HEK293 (cell line): ENCODE measurements around the gene CWC22.
A peak's percentile ranks its signal among the peaks of the same experiment; 100 is the strongest.

Experiments
- CTCF ChIA-PET: fragments of 350-600 bp; formaldehyde crosslinking; extraction: SDS; loops from one replicate; lab custom pipeline; 2021; ENCODE audit warnings: antibody characterized with exemption; lab: Yijun Ruan, JAX
- POLR2A ChIA-PET: fragments of 300-600 bp; formaldehyde crosslinking; extraction: SDS; loops from one replicate; lab custom pipeline; 2020; ENCODE audit warnings: antibody characterized with exemption, inconsistent platforms; lab: Yijun Ruan, JAX
- H3K27ac ChIP-seq: fragments of 200-500 bp; sonication (Bioruptor generic); 2 replicates; pipeline ENCODE4 v1.5.1; 2014; ENCODE audit warnings: low read depth, low read length, control low read depth, inconsistent platforms; ENCODE audit errors: extremely low read depth
- H3K36me3 ChIP-seq, 2 experiments: fragments of 200-500 bp in 1 of 2; sonication (Bioruptor generic) in 1 of 2; 1 replicate in 1 of 2; 2 replicates in 1 of 2; pipeline ENCODE4 v1.5.1; 2014 to 2017; ENCODE audit warnings: inconsistent platforms in 2 of 2, low read length in 2 of 2; ENCODE audit not compliant: control insufficient read depth in 2 of 2, insufficient read depth in 1 of 2
- H3K4me1 ChIP-seq: fragments of 200-500 bp; sonication (Bioruptor generic); 2 replicates; pipeline ENCODE4 v1.5.1; 2014; ENCODE audit warnings: mild to moderate bottlenecking, low read length, inconsistent platforms; ENCODE audit not compliant: control insufficient read depth, insufficient read depth
- H3K4me3 ChIP-seq: 2 replicates; pipeline ENCODE4 v1.5.1; 2011; ENCODE audit warnings: low read depth, mild to moderate bottlenecking, control low read depth, low read length, moderate library complexity
- H3K9me3 ChIP-seq: fragments of 200-500 bp; sonication (Bioruptor generic); 2 replicates; pipeline ENCODE4 v1.5.1; 2014; ENCODE audit warnings: low read depth, low read length, inconsistent platforms; ENCODE audit not compliant: control insufficient read depth, insufficient read depth
- PRDM6 ChIP-seq: fragments of 450-650 bp; formaldehyde crosslinking; IDR thresholded peaks from 2 replicates; pipeline ENCODE4 v1.5.1; 2017; ENCODE audit warnings: missing biosample characterization, missing genetic modification characterization
- REST ChIP-seq: fragments of 450-650 bp; formaldehyde crosslinking; IDR thresholded peaks from 2 replicates; pipeline ENCODE4 v1.5.1; 2016; ENCODE audit warnings: missing biosample characterization, missing genetic modification characterization
- ZBTB21 ChIP-seq: fragments of 450-650 bp; formaldehyde crosslinking; IDR thresholded peaks from 2 replicates; pipeline ENCODE4 v1.5.1; 2017; ENCODE audit warnings: missing biosample characterization, missing genetic modification characterization
- ZNF133 ChIP-seq: fragments of 450-650 bp; formaldehyde crosslinking; IDR thresholded peaks from 2 replicates; pipeline ENCODE4 v1.5.1; 2016; ENCODE audit warnings: missing biosample characterization, missing genetic modification characterization
- ZNF140 ChIP-seq: fragments of 450-650 bp; formaldehyde crosslinking; IDR thresholded peaks from 2 replicates; pipeline ENCODE4 v1.5.1; 2016; ENCODE audit warnings: missing biosample characterization, missing genetic modification characterization
- ZNF169 ChIP-seq: fragments of 450-650 bp; formaldehyde crosslinking; IDR thresholded peaks from 2 replicates; pipeline ENCODE4 v1.5.1; 2016; ENCODE audit warnings: missing biosample characterization, missing genetic modification characterization
- ZNF2 ChIP-seq: fragments of 450-650 bp; formaldehyde crosslinking; IDR thresholded peaks from 2 replicates; pipeline ENCODE4 v1.5.1; 2016; ENCODE audit warnings: missing biosample characterization, missing genetic modification characterization
- ZNF202 ChIP-seq: fragments of 450-650 bp; formaldehyde crosslinking; IDR thresholded peaks from 2 replicates; pipeline ENCODE4 v1.5.1; 2016; ENCODE audit warnings: missing biosample characterization, missing genetic modification characterization, borderline replicate concordance
- ZNF211 ChIP-seq: fragments of 450-650 bp; formaldehyde crosslinking; IDR thresholded peaks from 2 replicates; pipeline ENCODE4 v1.5.1; 2016; ENCODE audit warnings: low read depth, missing biosample characterization, missing genetic modification characterization
- ZNF223 ChIP-seq: fragments of 450-650 bp; formaldehyde crosslinking; IDR thresholded peaks from 2 replicates; pipeline ENCODE4 v1.5.1; 2016; ENCODE audit warnings: missing biosample characterization, missing genetic modification characterization
- ZNF302 ChIP-seq: fragments of 450-650 bp; formaldehyde crosslinking; IDR thresholded peaks from 2 replicates; pipeline ENCODE4 v1.5.1; 2016; ENCODE audit warnings: missing biosample characterization, missing genetic modification characterization, low read depth
- ZNF354C ChIP-seq: fragments of 450-650 bp; formaldehyde crosslinking; IDR thresholded peaks from 2 replicates; pipeline ENCODE4 v1.5.1; 2016; ENCODE audit warnings: missing biosample characterization, missing genetic modification characterization, low read depth, borderline replicate concordance
- ZNF596 ChIP-seq: fragments of 450-650 bp; IDR thresholded peaks from 2 replicates; pipeline ENCODE4 v1.5.0; 2018; ENCODE audit warnings: missing biosample characterization, mild to moderate bottlenecking, missing genetic modification characterization, moderate library complexity
- ZNF629 ChIP-seq: fragments of 450-650 bp; formaldehyde crosslinking; IDR thresholded peaks from 2 replicates; pipeline ENCODE4 v1.5.1; 2017; ENCODE audit warnings: missing biosample characterization, missing genetic modification characterization
- ZNF660 ChIP-seq: fragments of 450-650 bp; IDR thresholded peaks from 2 replicates; pipeline ENCODE4 v1.5.1; 2018; ENCODE audit warnings: missing biosample characterization, mild to moderate bottlenecking, missing genetic modification characterization
- ZNF843 ChIP-seq: fragments of 450-650 bp; formaldehyde crosslinking; IDR thresholded peaks from 2 replicates; pipeline ENCODE4 v1.5.1; 2016; ENCODE audit warnings: missing biosample characterization, missing genetic modification characterization
- ZSCAN23 ChIP-seq: fragments of 450-650 bp; formaldehyde crosslinking; IDR thresholded peaks from 2 replicates; pipeline ENCODE4 v1.5.1; 2016; ENCODE audit warnings: missing biosample characterization, missing genetic modification characterization
- TF ChIP-seq, protein P1 (sequence below): fragments of 450-650 bp; formaldehyde crosslinking; IDR thresholded peaks from 2 replicates; pipeline ENCODE4 v1.5.1; 2016; ENCODE audit warnings: missing biosample characterization, missing genetic modification characterization, low read depth
- TF ChIP-seq, protein P2 (sequence below): fragments of 450-650 bp; formaldehyde crosslinking; IDR thresholded peaks from 2 replicates; pipeline ENCODE4 v1.5.1; 2016; ENCODE audit warnings: missing biosample characterization, missing genetic modification characterization
- TF ChIP-seq, protein P3 (sequence below): sonication (generic); formaldehyde crosslinking; IDR thresholded peaks from 2 replicates; pipeline ENCODE4 v1.8.1; 2022; ENCODE audit warnings: mild to moderate bottlenecking, moderate library complexity, missing genetic modification reagents

CWC22 gene

GRCh38 chr2:179900655-179901054 lies 106.4 kb downstream of the CWC22 start:
- Histone ChIP-seq H3K4me1 (no peaks in the 10 kb centered on the region), H3K27ac (no peak overlapping the region), H3K9me3 (no peaks in the 10 kb centered on the region), H3K4me3 (no peak overlapping the region), H3K36me3 (no peaks in the 10 kb centered on the region)
- ChIA-PET CTCF (interaction anchor here (0.7 to 1.5 kb wide), 2 partner anchors 43 to 478 kb away, joined by 3 to 6 read pairs; no protein-coding TSS in a partner anchor), POLR2A (no interaction called here)
- no peak for TF ChIP-seq ZNF140 (tag by site-specific recombination)
- no peak for TF ChIP-seq ZNF2 (tag by site-specific recombination)
- TF ChIP-seq, protein P1, sequence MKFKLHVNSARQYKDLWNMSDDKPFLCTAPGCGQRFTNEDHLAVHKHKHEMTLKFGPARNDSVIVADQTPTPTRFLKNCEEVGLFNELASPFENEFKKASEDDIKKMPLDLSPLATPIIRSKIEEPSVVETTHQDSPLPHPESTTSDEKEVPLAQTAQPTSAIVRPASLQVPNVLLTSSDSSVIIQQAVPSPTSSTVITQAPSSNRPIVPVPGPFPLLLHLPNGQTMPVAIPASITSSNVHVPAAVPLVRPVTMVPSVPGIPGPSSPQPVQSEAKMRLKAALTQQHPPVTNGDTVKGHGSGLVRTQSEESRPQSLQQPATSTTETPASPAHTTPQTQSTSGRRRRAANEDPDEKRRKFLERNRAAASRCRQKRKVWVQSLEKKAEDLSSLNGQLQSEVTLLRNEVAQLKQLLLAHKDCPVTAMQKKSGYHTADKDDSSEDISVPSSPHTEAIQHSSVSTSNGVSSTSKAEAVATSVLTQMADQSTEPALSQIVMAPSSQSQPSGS (tag by site-specific recombination), result 0 out of 2 replicates have a peak, but pooled peaks have one; percentile 13
- TF ChIP-seq ZNF596, result no peak
- no peak for TF ChIP-seq ZNF223 (tag by site-specific recombination)
- TF ChIP-seq ZNF629 (tag by site-specific recombination), result peak; percentile 53; the same call in 1 of the 2 replicates
- no peak for TF ChIP-seq ZNF354C (tag by site-specific recombination)
- TF ChIP-seq ZNF169 (tag by site-specific recombination), result no peak
- TF ChIP-seq ZNF843 (tag by site-specific recombination), result no peak
- TF ChIP-seq, protein P2, sequence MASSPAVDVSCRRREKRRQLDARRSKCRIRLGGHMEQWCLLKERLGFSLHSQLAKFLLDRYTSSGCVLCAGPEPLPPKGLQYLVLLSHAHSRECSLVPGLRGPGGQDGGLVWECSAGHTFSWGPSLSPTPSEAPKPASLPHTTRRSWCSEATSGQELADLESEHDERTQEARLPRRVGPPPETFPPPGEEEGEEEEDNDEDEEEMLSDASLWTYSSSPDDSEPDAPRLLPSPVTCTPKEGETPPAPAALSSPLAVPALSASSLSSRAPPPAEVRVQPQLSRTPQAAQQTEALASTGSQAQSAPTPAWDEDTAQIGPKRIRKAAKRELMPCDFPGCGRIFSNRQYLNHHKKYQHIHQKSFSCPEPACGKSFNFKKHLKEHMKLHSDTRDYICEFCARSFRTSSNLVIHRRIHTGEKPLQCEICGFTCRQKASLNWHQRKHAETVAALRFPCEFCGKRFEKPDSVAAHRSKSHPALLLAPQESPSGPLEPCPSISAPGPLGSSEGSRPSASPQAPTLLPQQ, result peak; percentile 43; the same call in 1 of the 2 replicates
- TF ChIP-seq, protein P3, sequence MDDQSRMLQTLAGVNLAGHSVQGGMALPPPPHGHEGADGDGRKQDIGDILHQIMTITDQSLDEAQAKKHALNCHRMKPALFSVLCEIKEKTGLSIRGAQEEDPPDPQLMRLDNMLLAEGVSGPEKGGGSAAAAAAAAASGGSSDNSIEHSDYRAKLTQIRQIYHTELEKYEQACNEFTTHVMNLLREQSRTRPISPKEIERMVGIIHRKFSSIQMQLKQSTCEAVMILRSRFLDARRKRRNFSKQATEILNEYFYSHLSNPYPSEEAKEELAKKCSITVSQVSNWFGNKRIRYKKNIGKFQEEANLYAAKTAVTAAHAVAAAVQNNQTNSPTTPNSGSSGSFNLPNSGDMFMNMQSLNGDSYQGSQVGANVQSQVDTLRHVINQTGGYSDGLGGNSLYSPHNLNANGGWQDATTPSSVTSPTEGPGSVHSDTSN, result no peak
- no peak for TF ChIP-seq ZNF202 (tag by site-specific recombination)
- TF ChIP-seq ZNF660 (tag by site-specific recombination), result no peak
- TF ChIP-seq ZNF133, result no peak
- TF ChIP-seq ZBTB21 (tag by site-specific recombination), result 0 out of 2 replicates have a peak, but pooled peaks have one; percentile 19
- no peak for TF ChIP-seq ZNF211 (tag by site-specific recombination)
- no peak for TF ChIP-seq REST (tag by site-specific recombination)
- TF ChIP-seq PRDM6 (tag by site-specific recombination), result no peak
- no peak for TF ChIP-seq ZNF302
- TF ChIP-seq ZSCAN23, result no peak
